SW480 (cell line): Measurements from ENCODE around the gene HCN2.
"Not testable (repeated sequence)": the region's sequence is repeated elsewhere in the genome, so short reads cannot be mapped to it uniquely, and the experiment has no call there.

ENCODE experiments used
- DNase-seq: peaks from one replicate; pipeline ENCODE4 v3.0.0-alpha.2; 2016; ENCODE audit warnings: low spot score

Gene HCN2

GRCh38 chr19:605061-605971 is 15.6 kb downstream of the HCN2 start:
- not testable (repeated sequence) for DNase-seq

DNA sequence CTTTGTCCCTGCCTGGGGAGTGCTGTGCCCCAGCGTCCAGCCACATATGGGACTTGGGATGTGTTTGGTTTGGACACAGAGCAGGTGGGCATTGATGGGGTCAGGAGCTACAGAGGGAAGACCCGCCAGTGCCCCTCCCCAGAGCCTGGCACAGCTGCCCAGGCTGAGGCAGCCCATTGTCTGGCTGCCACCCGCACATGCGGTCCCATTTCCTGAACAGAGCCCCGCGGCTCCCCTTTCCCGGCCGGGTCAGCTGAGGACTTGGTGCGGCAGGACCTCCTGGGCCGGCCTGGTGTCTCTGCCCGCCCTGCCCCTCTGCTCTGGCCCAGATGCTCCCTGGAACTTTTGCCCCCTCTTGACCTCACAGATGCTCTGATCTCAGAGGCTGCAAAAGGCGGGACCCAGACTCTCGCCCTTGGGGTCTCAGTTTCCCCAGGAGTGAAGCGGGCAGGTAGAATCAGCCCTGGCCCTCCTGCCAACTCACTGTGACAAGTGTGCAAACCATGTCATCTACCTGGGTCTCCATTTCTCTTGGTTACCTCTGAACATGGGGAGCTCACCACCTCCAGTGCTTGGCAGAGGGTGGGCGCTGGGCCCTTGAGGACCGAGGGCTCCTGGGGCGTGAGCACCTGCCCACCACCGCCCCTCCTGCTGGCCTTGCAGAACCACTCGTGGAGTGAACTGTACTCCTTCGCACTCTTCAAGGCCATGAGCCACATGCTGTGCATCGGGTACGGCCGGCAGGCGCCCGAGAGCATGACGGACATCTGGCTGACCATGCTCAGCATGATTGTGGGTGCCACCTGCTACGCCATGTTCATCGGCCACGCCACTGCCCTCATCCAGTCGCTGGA is 17.8 kb downstream of the HCN2 start:
- DNase-seq = no peak

GRCh38 chr19:608155-609003 is 18.7 kb downstream of the HCN2 start:
- DNase-seq = no peak

DNA sequence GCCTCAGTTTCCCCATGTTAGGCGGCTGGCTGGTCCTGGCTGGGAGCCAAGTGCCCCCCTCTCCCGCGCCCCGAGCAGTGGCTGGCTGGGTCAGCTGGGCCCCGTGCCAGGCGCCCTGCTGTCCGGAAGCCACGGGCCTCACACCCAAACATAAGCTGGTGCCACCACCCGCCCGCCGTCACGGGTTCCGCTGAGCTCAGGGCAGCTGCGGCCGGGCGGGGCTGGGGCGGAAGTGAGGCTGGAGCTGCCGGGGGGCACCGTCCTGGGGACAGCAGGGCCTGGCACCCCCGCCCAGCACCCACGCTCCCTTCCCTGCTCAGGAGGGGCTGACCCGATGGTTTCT is 19.3 kb downstream of the HCN2 start:
- DNase-seq = peak; percentile 37

DNA sequence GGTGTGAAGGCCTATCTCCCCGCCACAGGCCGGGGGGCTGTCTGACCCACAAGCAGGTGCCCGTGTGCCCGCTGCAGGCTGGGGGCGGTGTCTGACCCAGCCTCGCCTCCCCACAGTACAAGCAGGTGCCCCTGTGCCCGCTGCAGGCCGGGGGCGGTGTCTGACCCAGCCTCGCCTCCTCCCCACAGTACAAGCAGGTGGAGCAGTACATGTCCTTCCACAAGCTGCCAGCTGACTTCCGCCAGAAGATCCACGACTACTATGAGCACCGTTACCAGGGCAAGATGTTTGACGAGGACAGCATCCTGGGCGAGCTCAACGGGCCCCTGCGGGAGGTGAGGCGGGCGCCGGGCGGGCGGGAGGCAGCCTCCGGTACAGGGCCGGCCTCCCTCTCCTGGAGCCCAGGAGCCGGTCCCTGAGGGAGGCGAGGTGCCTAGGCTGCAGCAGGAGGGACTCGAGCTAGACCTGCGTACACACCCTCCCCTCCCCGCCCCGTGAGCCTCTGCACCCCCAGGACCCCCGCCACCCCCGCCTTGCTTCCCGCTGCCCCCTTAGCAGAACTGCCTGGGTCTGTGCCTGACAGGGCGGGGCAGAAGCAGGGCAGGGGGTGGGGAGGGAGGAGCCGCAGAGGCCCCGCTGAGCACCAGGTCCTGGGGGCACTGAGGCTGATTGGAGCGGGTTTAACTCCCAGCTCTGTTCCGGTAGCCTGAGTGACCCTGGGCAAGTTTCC is 20.6 kb downstream of the HCN2 start:
- peak; percentile 76 for DNase-seq

GRCh38 chr19:610801-611480 is 21.3 kb downstream of the HCN2 start:
- DNase-seq = peak; percentile 77

DNA sequence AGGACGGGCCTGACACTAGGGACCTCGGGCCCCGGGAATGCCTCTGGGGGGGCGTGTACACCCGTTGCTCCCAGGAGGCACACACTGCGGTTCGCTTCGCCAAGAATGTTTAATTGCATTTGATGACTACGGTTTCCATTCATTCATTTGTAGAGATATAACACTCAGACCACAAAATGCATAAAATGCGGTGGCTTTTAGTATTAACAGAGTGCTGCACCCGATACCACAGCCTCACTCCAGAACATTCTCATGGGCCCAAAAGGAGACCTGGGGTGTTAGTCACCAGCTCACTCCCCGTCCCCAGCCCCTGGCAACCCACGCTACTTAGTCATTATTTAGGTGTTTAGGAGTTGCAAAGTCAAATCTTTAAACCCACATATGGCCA is 21.8 kb downstream of the HCN2 start:
- peak; percentile 94 for DNase-seq

DNA sequence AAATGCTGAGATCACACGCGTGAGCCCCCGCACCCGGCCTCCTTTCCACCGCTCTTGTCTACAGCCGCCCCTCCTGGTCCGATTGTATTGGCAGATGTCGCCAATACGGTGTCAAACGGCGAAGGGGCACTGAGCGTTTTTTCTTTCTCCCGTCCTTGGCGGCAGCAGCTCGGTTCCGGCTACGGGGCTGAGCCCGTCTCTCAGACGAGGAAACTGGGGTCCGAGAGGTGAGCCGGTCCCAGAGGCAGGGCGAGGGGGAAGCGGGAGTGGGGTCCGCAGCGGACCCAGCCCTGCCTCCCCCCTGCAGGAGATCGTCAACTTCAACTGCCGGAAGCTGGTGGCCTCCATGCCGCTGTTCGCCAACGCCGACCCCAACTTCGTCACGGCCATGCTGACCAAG is 23.3 kb downstream of the HCN2 start:
- no peak for DNase-seq

GRCh38 chr19:613732-614567 is 24.3 kb downstream of the HCN2 start:
- DNase-seq = no peak

GRCh38 chr19:615619-616018 is 25.9 kb downstream of the HCN2 start:
- no peak for DNase-seq

DNA sequence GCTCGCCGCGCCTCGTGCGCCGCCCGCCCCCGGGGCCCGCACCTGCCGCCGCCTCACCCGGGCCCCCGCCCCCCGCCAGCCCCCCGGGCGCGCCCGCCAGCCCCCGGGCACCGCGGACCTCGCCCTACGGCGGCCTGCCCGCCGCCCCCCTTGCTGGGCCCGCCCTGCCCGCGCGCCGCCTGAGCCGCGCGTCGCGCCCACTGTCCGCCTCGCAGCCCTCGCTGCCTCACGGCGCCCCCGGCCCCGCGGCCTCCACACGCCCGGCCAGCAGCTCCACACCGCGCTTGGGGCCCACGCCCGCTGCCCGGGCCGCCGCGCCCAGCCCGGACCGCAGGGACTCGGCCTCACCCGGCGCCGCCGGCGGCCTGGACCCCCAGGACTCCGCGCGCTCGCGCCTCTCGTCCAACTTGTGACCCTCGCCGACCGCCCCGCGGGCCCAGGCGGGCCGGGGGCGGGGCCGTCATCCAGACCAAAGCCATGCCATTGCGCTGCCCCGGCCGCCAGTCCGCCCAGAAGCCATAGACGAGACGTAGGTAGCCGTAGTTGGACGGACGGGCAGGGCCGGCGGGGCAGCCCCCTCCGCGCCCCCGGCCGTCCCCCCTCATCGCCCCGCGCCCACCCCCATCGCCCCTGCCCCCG is 26.5 kb downstream of the HCN2 start:
- no peak for DNase-seq

- DNase-seq = no peak
Measured at GRCh38 chr19:616747-617526, 27.3 kb downstream of the HCN2 start.

GRCh38 chr19:617551-618246 is 28.0 kb downstream of the HCN2 start:
- DNase-seq = no peak

- DNase-seq = no peak
Measured at GRCh38 chr19:618247-618619, 28.6 kb downstream of the HCN2 start.

DNA sequence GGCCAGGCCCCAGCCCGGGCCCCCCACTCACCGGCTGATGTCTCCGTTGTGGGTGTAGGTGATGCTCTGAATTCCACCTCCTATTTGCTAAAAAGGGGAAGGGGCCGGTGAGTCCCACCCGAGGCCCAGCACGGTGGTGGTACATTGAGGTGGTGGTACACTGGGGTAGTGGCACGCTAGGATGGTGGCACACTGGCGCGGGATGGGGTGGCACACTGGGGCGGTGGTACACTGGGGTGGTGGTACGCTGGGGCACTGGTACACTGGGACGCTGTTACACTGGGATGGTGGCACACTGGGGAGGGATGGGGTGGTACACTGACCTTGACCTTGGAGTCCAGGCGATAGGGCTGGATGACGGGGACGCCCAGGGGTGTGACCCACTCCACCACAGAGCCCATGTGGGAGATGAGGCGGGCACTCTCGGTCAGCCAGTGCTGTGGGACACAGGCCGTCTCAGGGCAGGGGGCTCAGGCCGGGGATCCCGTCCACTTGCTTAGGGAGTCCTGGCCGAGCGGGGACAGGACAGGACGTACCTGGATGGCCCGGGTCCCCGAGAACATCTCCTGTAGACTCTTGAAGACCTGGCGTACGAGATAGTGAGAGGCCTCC is 29.1 kb downstream of the HCN2 start:
- no peak for DNase-seq

- DNase-seq = no peak
Measured at GRCh38 chr19:619286-620002, 29.8 kb downstream of the HCN2 start.
